ENCODE results near the gene CASZ1.
A peak's percentile ranks its signal among the peaks of the same experiment; 100 is the strongest.

The CASZ1 gene

GRCh38 chr1:10724948-10725847, 71.2 kb downstream of the CASZ1 start:
- peak; percentile 73 to 85 for DNase-seq

- no peak for DNase-seq
Observed at GRCh38 chr1:10724511-10724910, 71.9 kb downstream of the CASZ1 start.

- peak; percentile 74 to 88 for DNase-seq
Observed at GRCh38 chr1:10724052-10724494, 72.4 kb downstream of the CASZ1 start.

GRCh38 chr1:10723317-10723716, 73.1 kb downstream of the CASZ1 start:
- DNase-seq = no peak

GRCh38 chr1:10722803-10723202, 73.6 kb downstream of the CASZ1 start:
- no peak for DNase-seq

GRCh38 chr1:10721381-10722321, 74.8 kb downstream of the CASZ1 start:
- DNase-seq = no peak

- DNase-seq = no peak
Observed at GRCh38 chr1:10720635-10721034, 75.8 kb downstream of the CASZ1 start.

GRCh38 chr1:10718083-10718415, 78.4 kb downstream of the CASZ1 start:
- DNase-seq = no peak

- no peak for DNase-seq
Observed at GRCh38 chr1:10717296-10718082, 79.0 kb downstream of the CASZ1 start.

GRCh38 chr1:10716840-10717239, 79.6 kb downstream of the CASZ1 start:
- DNase-seq = no peak

- no peak for DNase-seq
Observed at GRCh38 chr1:10714337-10715114, 81.9 kb downstream of the CASZ1 start.

- DNase-seq = no peak
Observed at GRCh38 chr1:10713614-10714013, 82.8 kb downstream of the CASZ1 start.

GRCh38 chr1:10712568-10713362, 83.7 kb downstream of the CASZ1 start:
- DNase-seq = no peak

GRCh38 chr1:10710489-10710888, 86.0 kb downstream of the CASZ1 start:
- DNase-seq = peak in 1 of 2 experiments; percentile 52

- DNase-seq = no peak
Observed at GRCh38 chr1:10709646-10710045, 86.8 kb downstream of the CASZ1 start.

GRCh38 chr1:10709165-10709564, 87.3 kb downstream of the CASZ1 start:
- DNase-seq = no peak

GRCh38 chr1:10708757-10709156, 87.7 kb downstream of the CASZ1 start:
- no peak for DNase-seq

GRCh38 chr1:10707208-10707607, 89.2 kb downstream of the CASZ1 start:
- DNase-seq = no peak

- DNase-seq = no peak
Observed at GRCh38 chr1:10706376-10706913, 90.0 kb downstream of the CASZ1 start.

- DNase-seq = no peak
Observed at GRCh38 chr1:10705953-10706352, 90.5 kb downstream of the CASZ1 start.

- DNase-seq = no peak
Observed at GRCh38 chr1:10704368-10704882, 92.0 kb downstream of the CASZ1 start.

Measured in NCI-H524 (cell line).